Uterus (tissue), 2 donors: Measurements from ENCODE around the gene FADS3.

ENCODE experiments used
- POLR2A ChIP-seq, 2 donors: fragments of 450-650 bp; IDR thresholded peaks; one replicate each; pipeline ENCODE4 v1.6.1; 2016; ENCODE audit warnings: antibody characterized with exemption in 2 of 2, mild to moderate bottlenecking in 1 of 2, moderate library complexity in 1 of 2
- TF ChIP-seq, protein P1 (sequence below), 4 experiments: fragments of 200-600 bp in 2 of 4; fragments of 450-650 bp in 2 of 4; sonication (generic) in 2 of 4; IDR thresholded peaks; one replicate each; pipeline ENCODE4 v1.5.1; 2016 to 2019; ENCODE audit warnings: antibody characterized with exemption in 4 of 4, mild to moderate bottlenecking in 2 of 4, moderate library complexity in 1 of 4

DNA sequence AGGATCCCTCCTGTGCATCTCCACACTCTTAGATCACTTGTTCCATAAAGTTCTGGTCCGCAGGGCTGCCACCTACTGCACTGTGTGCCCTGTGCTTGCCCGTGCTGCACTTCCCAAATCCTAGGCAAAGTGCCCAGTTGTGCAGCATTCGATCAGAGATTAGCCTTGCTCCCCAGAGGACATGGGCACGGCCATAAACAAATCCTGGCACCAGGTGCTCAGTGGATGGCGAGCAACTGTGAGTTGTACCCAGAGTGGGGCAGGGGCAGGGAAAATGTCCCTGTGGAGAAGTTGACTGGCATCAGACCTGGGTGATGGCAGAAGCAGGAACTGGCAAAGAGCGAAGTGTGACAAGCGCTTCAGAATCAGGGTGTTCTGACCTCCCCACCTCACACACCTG, 58.6 kb downstream of the FADS3 start:
- TF ChIP-seq, protein P1, sequence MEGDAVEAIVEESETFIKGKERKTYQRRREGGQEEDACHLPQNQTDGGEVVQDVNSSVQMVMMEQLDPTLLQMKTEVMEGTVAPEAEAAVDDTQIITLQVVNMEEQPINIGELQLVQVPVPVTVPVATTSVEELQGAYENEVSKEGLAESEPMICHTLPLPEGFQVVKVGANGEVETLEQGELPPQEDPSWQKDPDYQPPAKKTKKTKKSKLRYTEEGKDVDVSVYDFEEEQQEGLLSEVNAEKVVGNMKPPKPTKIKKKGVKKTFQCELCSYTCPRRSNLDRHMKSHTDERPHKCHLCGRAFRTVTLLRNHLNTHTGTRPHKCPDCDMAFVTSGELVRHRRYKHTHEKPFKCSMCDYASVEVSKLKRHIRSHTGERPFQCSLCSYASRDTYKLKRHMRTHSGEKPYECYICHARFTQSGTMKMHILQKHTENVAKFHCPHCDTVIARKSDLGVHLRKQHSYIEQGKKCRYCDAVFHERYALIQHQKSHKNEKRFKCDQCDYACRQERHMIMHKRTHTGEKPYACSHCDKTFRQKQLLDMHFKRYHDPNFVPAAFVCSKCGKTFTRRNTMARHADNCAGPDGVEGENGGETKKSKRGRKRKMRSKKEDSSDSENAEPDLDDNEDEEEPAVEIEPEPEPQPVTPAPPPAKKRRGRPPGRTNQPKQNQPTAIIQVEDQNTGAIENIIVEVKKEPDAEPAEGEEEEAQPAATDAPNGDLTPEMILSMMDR (IDR thresholded peaks at IDR 0.05): no peak
- TF ChIP-seq POLR2A (IDR thresholded peaks at IDR 0.05): no peak
